Thoracic aorta (tissue), 2 donors: ENCODE measurements around the gene SLFNL1. TPM values are rescaled to one million over a fixed set of nuclear protein-coding genes. Genes with fewer than 3 reads are reported as not detected.
A peak's percentile ranks its signal among the peaks of the same experiment; 100 is the strongest.

Experiments
- ATAC-seq: fragments of 150-250 bp; one replicate; pipeline ENCODE4 v1.8.0; 2017; ENCODE audit warnings: low read depth; ENCODE audit not compliant: insufficient number of reproducible peaks, low FRiP score
- DNase-seq: peaks from one replicate; pipeline ENCODE4 v3.0.0-alpha.2; 2020; ENCODE audit warnings: low spot score
- H3K27ac ChIP-seq, 2 donors: fragments of 200-600 bp; sonication (generic); 1 replicate in 1 of 2; 2 replicates in 1 of 2; pipeline ENCODE4 v1.5.1; 2016; ENCODE audit warnings: mild to moderate bottlenecking in 2 of 2, moderate library complexity in 2 of 2
- H3K27me3 ChIP-seq: fragments of 200-600 bp; sonication (generic); replicated peaks from 2 replicates; pipeline ENCODE4 v1.6.0; 2016; ENCODE audit warnings: mild to moderate bottlenecking; ENCODE audit not compliant: insufficient read depth
- H3K36me3 ChIP-seq: fragments of 200-600 bp; sonication (generic); one replicate; pipeline ENCODE4 v1.5.1; 2016
- H3K4me1 ChIP-seq, 2 donors: fragments of 200-600 bp; sonication (generic); 1 replicate in 1 of 2; 2 replicates in 1 of 2; pipeline versions ENCODE4 v1.5.1 to v1.6.0; 2016; ENCODE audit warnings: low read depth in 2 of 2, mild to moderate bottlenecking in 1 of 2; ENCODE audit not compliant: control insufficient read depth in 1 of 2
- H3K4me3 ChIP-seq: fragments of 200-600 bp; sonication (generic); 2 replicates; pipeline ENCODE4 v1.5.1; 2016; ENCODE audit warnings: mild to moderate bottlenecking
- H3K9me3 ChIP-seq: fragments of 200-600 bp; sonication (generic); 2 replicates; pipeline ENCODE4 v1.5.1; 2016
- CTCF ChIP-seq: fragments of 200-600 bp; sonication (generic); IDR thresholded peaks from one replicate; pipeline ENCODE4 v1.5.1; 2019; ENCODE audit warnings: antibody characterized with exemption
- total RNA-seq, 2 donors: library from RNA; depleted of rRNA; stranded (reverse); fragments of >200 nt; gene quantifications; one replicate each; pipeline versions ENCODE4 v1.1.0 to v1.2.3, GENCODE V29; 2016

SLFNL1 gene
- 1 to 10 TPM in 1 of 2 donors, under 1 TPM in 1; 0.68 to 1.3 TPM for total RNA-seq

DNA sequence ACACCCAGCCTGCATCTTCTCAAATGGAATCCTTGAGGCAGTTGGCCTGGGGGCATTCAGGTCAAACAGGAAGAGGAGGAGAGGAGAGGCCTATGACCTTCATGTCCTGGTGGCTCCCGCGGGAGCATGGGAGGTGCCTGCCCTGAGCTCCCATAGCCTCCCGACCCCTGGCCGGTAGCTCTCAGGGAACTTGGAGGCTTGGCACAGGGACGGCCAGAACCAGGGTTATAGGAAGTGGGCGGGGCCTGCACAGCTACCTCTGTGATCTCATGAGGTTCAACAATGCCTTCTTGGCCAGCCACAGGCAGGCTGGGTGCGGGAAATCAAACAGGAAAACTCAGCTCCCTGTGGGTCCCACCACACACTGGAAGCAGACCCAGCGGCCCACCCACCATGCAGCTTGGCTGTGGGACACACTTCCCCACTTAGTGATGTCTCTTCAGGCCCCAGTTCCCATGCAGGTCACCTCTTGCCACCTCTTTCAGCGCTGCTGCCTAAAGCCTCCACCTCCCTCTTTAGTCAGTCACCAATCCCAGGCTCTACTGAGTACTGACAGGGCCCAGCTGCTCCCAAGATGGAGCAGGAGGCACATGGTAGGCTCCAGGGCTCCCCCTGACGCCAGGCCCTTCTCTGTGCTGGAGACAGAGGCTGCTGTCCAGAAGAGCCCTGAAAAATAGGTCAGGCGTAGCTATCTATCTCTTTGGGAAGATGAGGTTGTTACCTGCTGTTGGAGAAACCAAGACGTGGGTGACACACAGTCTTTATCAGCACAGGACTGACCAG is at the start of gene SLFNL1:
TSS of gene SLFNL1 (minus strand) at position 200 of the 783 bp plus-strand sequence. CDS start 1,065 bp downstream, outside the sequence.
- H3K27ac ChIP-seq, result no peak within 1 kb of the TSS
- H3K9me3 ChIP-seq, result no peaks in the 10 kb centered on the region
- DNase-seq (no peak), ATAC-seq (no peak)
- no peak for TF ChIP-seq CTCF
- no peaks in the 10 kb centered on the region for H3K4me1 ChIP-seq
- H3K36me3 ChIP-seq, result peaks cover 19% of the 10 kb centered on the region
- H3K27me3 ChIP-seq, result no peaks in the 10 kb centered on the region
- H3K4me3 ChIP-seq, result no peak within 1 kb of the TSS

DNA sequence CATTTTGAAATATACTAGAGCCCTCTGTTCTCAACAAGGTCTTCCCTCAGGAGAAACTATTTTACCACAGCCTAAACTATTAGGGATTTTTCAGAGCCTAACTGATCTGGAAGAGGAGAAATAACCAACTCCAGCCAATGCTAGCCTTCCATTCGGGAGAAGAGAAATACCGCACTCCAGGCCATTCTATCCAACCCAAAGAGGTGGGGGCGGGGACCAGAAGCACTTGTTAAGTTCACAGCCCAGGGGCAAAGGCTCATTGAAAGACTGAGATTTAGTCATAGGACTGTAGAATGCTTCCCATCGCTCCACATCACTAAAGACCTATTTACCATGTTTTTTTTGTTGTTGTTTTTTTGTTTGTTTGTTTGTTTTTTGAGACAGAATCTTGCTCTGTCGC is 35.4 kb upstream of the SLFNL1 start:
- Histone ChIP-seq H3K4me1 (no peaks in the 10 kb centered on the region), H3K27ac (no peak overlapping the region), H3K9me3 (no peaks in the 10 kb centered on the region), H3K4me3 (no peak overlapping the region), H3K27me3 (no peaks in the 10 kb centered on the region), H3K36me3 (peaks cover 17% of the 10 kb centered on the region)
- DNase-seq, result no peak
- ATAC-seq, result no peak
- TF ChIP-seq CTCF, result no peak

DNA sequence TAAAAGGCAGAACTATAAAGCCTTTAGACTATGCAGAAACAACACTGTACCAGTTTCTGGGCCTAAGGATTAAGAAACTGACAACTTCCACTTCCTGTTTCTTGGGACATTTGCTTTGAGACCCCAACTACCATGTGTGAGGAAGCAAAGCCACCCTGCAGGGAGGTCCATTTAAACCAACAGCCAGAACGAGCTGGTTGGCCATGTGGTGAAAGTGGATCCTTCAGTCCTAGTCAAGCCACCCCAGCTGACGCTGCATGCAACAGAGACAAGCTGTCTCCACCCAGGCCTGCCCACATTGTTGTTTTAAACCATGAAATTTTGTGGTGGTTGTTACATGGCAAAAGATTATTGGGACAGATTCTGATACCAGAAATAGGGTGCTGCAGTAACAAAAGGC is 31.8 kb upstream of the SLFNL1 start:
- ATAC-seq (no peak), DNase-seq (no peak)
- TF ChIP-seq CTCF, result no peak
- H3K36me3 ChIP-seq, result peaks cover 5% of the 10 kb centered on the region
- H3K4me1 ChIP-seq, result no peaks in the 10 kb centered on the region
- H3K9me3 ChIP-seq, result no peaks in the 10 kb centered on the region
- H3K27ac ChIP-seq, result no peak overlapping the region
- H3K4me3 ChIP-seq, result no peak overlapping the region
- no peaks in the 10 kb centered on the region for H3K27me3 ChIP-seq

- no peak for DNase-seq
- peaks cover 5% of the 10 kb centered on the region for H3K36me3 ChIP-seq
These were observed 29.5 kb upstream of the SLFNL1 start for GRCh38 chr1:41051022-41051421.

GRCh38 chr1:41048540-41048939 is 27.0 kb upstream of the SLFNL1 start:
- TF ChIP-seq CTCF, result no peak
- DNase-seq (no peak), ATAC-seq (no peak)
- H3K4me3 ChIP-seq, result no peak overlapping the region
- no peaks in the 10 kb centered on the region for H3K27me3 ChIP-seq
- no peaks in the 10 kb centered on the region for H3K36me3 ChIP-seq
- H3K9me3 ChIP-seq, result no peaks in the 10 kb centered on the region
- H3K27ac ChIP-seq, result peak overlapping the region in 1 of 2 donors; percentile 93
- H3K4me1 ChIP-seq, result peaks cover 21 to 38% of the 10 kb centered on the region in 2 donors

More at GRCh38 chr1:41051022-41051421, 29.5 kb upstream of the SLFNL1 start:
- H3K4me3 ChIP-seq, result no peak overlapping the region
- H3K27me3 ChIP-seq, result no peaks in the 10 kb centered on the region
- H3K27ac ChIP-seq, result no peak overlapping the region
- no peak for TF ChIP-seq CTCF
- peaks cover 9 to 16% of the 10 kb centered on the region in 2 donors for H3K4me1 ChIP-seq
- no peaks in the 10 kb centered on the region for H3K9me3 ChIP-seq
- no peak for ATAC-seq
